Peyer's patch (tissue), 4 donors: ENCODE results near the gene TNRC6A. TPM values are rescaled to one million over a fixed set of nuclear protein-coding genes. Genes with fewer than 3 reads are reported as not detected.
"Not testable (repeated sequence)": the region's sequence is repeated elsewhere in the genome, so short reads cannot be mapped to it uniquely, and the experiment has no call there.

ENCODE experiments used
- DNase-seq, 3 donors: peaks; one replicate each; pipeline ENCODE4 v3.0.0-alpha.2; 2017 to 2019
- H3K27ac ChIP-seq, 4 donors: fragments of 200-600 bp; sonication (generic); one replicate each; pipeline ENCODE4 v1.5.1; 2016 to 2019
- H3K27me3 ChIP-seq, 2 donors: fragments of 200-600 bp; sonication (generic); one replicate each; pipeline ENCODE4 v1.5.1; 2019
- H3K36me3 ChIP-seq, 3 donors: fragments of 200-600 bp; sonication (generic); one replicate each; pipeline ENCODE4 v1.5.1; 2016 to 2019
- H3K4me1 ChIP-seq, 4 donors: fragments of 200-600 bp; sonication (generic); one replicate each; pipeline ENCODE4 v1.5.1; 2016 to 2019
- H3K4me3 ChIP-seq, 4 donors: fragments of 200-600 bp; sonication (generic); 1 replicate in 3 of 4; 2 replicates in 1 of 4; pipeline ENCODE4 v1.5.1; 2016 to 2019; ENCODE audit warnings: mild to moderate bottlenecking in 1 of 4
- H3K9me3 ChIP-seq, 4 donors: fragments of 200-600 bp; sonication (generic); one replicate each; pipeline ENCODE4 v1.5.1; 2016 to 2019; ENCODE audit warnings: mild to moderate bottlenecking in 1 of 4
- POLR2A ChIP-seq, 2 donors: fragments of 450-650 bp; IDR thresholded peaks; one replicate each; pipeline ENCODE4 v1.5.1; 2017; ENCODE audit warnings: antibody characterized with exemption in 2 of 2, mild to moderate bottlenecking in 2 of 2, moderate library complexity in 2 of 2
- total RNA-seq, 4 donors: library from RNA; depleted of rRNA; stranded (reverse); fragments of >200 nt; gene quantifications; one replicate each; pipeline ENCODE4 v1.1.0, GENCODE V29; 2016
- TF ChIP-seq, protein P1 (sequence below), 6 experiments: fragments of 450-650 bp in 4 of 6; fragments of 200-600 bp in 2 of 6; sonication (generic) in 1 of 6; IDR thresholded peaks; one replicate each; pipeline ENCODE4 v1.5.1; 2017 to 2019; ENCODE audit warnings: antibody characterized with exemption in 6 of 6, mild to moderate bottlenecking in 3 of 6, moderate library complexity in 1 of 6

TNRC6A gene
- total RNA-seq, 4 donors from 2014 or later, result 47.3 to 316 (median 85.5) TPM

DNA sequence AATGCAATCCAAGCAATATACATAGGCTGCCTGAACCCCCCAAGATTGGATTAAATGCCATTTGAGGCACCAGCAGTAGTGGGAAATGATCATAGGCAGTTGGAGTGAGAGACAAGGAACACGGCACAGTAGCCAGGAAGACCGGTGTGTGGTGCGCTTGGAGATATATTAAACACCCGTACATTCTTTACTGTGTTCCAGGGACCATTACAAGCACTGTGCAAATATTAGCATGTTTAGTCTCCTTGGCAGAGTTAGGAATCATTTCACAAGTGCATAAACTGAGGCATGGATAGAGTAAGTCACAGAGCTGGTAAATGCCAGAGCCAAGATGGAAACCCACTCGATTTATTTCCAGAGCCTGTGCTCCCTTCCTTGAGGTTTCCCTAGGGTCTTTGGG is 31.1 kb upstream of the TNRC6A start:
- TF ChIP-seq, protein P1, sequence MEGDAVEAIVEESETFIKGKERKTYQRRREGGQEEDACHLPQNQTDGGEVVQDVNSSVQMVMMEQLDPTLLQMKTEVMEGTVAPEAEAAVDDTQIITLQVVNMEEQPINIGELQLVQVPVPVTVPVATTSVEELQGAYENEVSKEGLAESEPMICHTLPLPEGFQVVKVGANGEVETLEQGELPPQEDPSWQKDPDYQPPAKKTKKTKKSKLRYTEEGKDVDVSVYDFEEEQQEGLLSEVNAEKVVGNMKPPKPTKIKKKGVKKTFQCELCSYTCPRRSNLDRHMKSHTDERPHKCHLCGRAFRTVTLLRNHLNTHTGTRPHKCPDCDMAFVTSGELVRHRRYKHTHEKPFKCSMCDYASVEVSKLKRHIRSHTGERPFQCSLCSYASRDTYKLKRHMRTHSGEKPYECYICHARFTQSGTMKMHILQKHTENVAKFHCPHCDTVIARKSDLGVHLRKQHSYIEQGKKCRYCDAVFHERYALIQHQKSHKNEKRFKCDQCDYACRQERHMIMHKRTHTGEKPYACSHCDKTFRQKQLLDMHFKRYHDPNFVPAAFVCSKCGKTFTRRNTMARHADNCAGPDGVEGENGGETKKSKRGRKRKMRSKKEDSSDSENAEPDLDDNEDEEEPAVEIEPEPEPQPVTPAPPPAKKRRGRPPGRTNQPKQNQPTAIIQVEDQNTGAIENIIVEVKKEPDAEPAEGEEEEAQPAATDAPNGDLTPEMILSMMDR (IDR thresholded peaks at IDR 0.05), result no peak
- no peak for TF ChIP-seq POLR2A (IDR thresholded peaks at IDR 0.05)
- Histone ChIP-seq H3K9me3 (no peaks in the 10 kb centered on the region), H3K27me3 (no peaks in the 10 kb centered on the region), H3K4me3 (no peak overlapping the region), H3K36me3 (no peaks in the 10 kb centered on the region), H3K4me1 (peaks cover 0 to 14% (median 0%) of the 10 kb centered on the region in 4 donors), H3K27ac (no peak overlapping the region)
- no peak for DNase-seq

DNA sequence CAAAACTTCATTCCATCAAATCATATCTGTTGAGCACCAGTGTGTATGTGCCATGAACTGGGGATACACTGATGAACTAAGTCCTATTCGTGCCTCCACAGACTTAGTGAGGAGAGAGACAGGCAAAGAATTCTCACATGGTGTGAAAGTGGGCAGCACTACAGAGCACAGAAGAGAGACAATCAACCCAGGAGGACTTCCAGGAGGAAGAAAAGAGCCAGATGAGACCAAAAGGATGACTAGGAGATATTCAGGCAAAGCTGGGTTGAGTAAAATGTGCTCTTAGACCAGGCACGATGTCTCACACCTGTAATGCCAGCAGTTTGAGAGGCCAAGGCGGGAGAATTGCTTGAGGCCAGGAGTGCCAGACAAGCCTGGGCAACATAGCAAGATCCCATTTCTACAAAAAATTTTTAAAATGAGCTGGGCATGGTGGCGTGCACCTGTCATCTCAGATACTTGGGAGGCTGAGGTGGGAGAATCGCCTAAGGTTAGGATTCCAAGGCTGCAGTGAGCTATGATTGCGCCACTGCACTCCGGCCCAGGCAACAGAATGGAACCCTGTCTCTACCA is 30.2 kb upstream of the TNRC6A start:
- no peaks in the 10 kb centered on the region for H3K27me3 ChIP-seq
- H3K4me1 ChIP-seq, result peaks cover 0 to 14% (median 0%) of the 10 kb centered on the region in 4 donors
- no peak for TF ChIP-seq POLR2A (IDR thresholded peaks at IDR 0.05)
- TF ChIP-seq, protein P1 (IDR thresholded peaks at IDR 0.05), result no peak
- no peaks in the 10 kb centered on the region for H3K36me3 ChIP-seq
- H3K27ac ChIP-seq, result no peak overlapping the region
- no peak for DNase-seq
- no peak overlapping the region for H3K4me3 ChIP-seq
- H3K9me3 ChIP-seq, result no peaks in the 10 kb centered on the region

DNA sequence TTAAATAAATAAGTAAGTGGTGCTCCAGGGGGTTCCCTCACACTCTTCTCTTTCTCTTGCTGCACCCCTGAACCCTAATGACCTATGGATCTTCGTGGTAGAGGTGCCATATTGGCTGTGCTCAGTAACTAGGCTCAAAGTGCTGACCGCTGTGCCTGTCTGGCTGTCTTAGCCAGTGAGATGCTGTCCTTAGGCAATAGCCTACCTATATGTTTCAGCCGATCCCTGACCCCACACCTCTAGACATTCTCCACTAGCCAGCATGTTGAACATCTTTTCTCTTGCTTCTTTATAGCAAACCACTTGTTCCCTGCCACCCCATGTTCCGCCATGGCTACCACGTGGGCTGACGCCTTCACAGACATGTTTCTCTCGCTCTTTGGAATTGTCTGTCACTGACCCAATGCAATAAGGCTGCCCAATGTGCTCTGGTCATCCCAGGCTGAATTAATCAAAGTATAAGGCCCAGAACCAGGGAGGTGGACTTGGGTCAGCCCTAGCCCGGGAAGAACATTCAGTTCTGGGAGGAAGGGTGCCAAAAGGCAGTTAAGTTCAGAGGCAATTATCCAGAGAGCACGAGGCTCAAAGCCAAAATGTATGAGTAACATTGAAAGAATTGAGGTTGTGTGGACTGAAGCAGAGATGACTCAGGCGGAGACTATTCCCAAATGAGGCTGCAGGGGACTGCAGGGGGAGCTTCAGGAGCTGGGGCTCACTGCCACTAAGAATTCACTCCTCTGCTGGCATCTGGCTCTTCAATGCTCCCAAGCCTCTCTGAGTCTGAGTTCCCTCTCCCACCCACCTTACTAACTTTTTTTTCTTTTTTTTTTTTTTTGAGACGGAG is 28.7 kb upstream of the TNRC6A start:
- Histone ChIP-seq H3K4me1 (peaks cover 0 to 14% (median 0%) of the 10 kb centered on the region in 4 donors), H3K27ac (peak overlapping the region; percentile 36 to 72 (median 65)), H3K36me3 (no peaks in the 10 kb centered on the region), H3K9me3 (no peaks in the 10 kb centered on the region), H3K4me3 (no peak overlapping the region), H3K27me3 (no peaks in the 10 kb centered on the region)
- TF ChIP-seq, protein P1 (IDR thresholded peaks at IDR 0.05), result no peak
- no peak for TF ChIP-seq POLR2A (IDR thresholded peaks at IDR 0.05)
- DNase-seq, result peak in 2 of 3 donors; percentile 18 to 66

DNA sequence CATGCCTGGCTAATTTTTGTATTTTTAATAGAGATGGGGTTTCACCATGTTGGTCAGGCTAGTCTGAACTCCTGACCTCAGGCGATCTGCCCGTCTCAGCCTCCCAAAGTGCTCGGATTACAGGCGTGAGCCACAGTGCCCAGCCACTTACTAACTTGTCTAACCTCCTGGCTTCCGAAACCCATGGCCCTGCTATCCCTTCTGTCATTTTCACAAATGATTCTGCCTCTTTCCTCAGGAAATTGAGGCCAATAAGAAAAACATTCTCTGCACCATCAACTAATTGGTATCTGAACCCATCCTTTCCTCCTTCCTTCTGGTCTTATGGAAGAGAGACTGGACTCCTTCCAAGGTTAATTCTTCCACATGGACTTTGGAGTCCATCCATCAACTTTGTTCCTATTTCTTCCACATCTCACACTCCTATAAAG is 27.9 kb upstream of the TNRC6A start:
- TF ChIP-seq, protein P1 (IDR thresholded peaks at IDR 0.05), result no peak
- no peak for TF ChIP-seq POLR2A (IDR thresholded peaks at IDR 0.05)
- Histone ChIP-seq H3K9me3 (no peaks in the 10 kb centered on the region), H3K27me3 (no peaks in the 10 kb centered on the region), H3K4me1 (peaks cover 0 to 14% (median 0%) of the 10 kb centered on the region in 4 donors), H3K4me3 (no peak overlapping the region), H3K36me3 (no peaks in the 10 kb centered on the region), H3K27ac (peak overlapping the region; percentile 36 to 69 (median 60))
- DNase-seq, result no peak

DNA sequence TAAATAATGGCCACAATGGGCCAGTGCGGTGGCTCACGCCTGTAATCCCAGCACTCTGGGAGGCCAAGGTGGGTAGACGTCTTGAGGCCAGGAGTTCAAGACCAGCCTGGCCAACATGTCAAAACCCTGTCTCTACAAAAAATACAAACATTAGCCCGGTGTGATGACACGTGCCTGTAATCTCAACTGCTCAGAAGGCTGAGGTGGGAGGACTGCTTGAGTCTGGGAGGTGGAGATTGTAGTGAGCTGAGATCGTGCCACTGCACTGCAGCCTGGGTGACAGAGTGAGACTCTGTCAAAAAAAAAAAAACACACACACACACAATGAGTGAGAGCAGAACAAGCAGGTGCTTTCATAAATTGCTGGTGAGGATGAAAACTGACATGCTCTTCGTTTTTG is 21.7 kb upstream of the TNRC6A start:
- not testable (repeated sequence) for H3K4me3 ChIP-seq, H3K4me1 ChIP-seq, H3K27me3 ChIP-seq, H3K9me3 ChIP-seq, DNase-seq, H3K36me3 ChIP-seq, H3K27ac ChIP-seq

DNA sequence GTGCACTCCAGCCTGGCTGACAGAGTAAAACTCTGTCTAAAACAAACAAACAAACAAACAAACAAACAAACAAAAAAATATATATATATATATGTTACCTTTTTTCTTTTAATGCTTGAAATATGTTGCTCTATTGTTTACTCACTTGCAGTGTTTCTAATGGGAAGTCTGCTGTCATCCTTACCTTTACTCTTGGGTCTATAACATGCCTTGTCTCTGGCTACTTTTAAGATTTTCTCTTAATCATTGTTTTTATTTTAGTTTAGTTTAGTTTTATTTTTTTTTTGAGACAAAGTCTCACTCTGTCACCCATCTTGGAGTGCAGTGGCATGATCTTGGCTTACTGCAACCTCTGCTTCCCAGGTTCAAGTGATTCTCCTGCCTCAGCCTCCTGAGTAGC is 16.1 kb upstream of the TNRC6A start:
- H3K36me3 ChIP-seq, result no peaks in the 10 kb centered on the region
- H3K27me3 ChIP-seq, result no peaks in the 10 kb centered on the region
- H3K4me3 ChIP-seq, result no peak overlapping the region
- no peak for TF ChIP-seq POLR2A (IDR thresholded peaks at IDR 0.05)
- TF ChIP-seq, protein P1 (IDR thresholded peaks at IDR 0.05), result no peak
- H3K27ac ChIP-seq, result no peak overlapping the region
- H3K9me3 ChIP-seq, result peaks cover 0 to 5% (median 0%) of the 10 kb centered on the region in 4 donors
- no peak for DNase-seq
- no peaks in the 10 kb centered on the region for H3K4me1 ChIP-seq
